Panc1 (cell line): Measurements from ENCODE around the gene MBNL2. TPM values are rescaled to one million over a fixed set of nuclear protein-coding genes. Genes with fewer than 3 reads are reported as not detected.

ENCODE experiments used
- ATAC-seq: fragments of 200-7000 bp; cut with Tn5 transposase; 2 replicates; pipeline ENCODE4 v1.9.1; 2020; ENCODE audit warnings: mild to moderate bottlenecking, moderate library complexity
- BruUV-seq: library from RNA; stranded (reverse); fragments of 400-500 nt; replicated peaks from 2 replicates; lab custom pipeline; 2021; lab: Mats Ljungman, UMichigan
- CTCF ChIA-PET: fragments of 300-600 bp; sonication (Branson Sonifier 250); formaldehyde crosslinking; loops from one replicate; lab custom pipeline; 2022; ENCODE audit warnings: antibody characterized with exemption; lab: Charles Lee
- POLR2A ChIA-PET: fragments of 300-600 bp; sonication (Branson Sonifier 250); formaldehyde crosslinking; loops from one replicate; lab custom pipeline; 2022; ENCODE audit warnings: antibody characterized with exemption; lab: Charles Lee
- DNase-seq: peaks from one replicate; pipeline ENCODE4 v3.0.0-alpha.2; 2010; ENCODE audit warnings: low read depth, low spot score
- H3K27ac ChIP-seq: 2 replicates; pipeline ENCODE4 v1.5.1; 2011; ENCODE audit warnings: mild to moderate bottlenecking, low read length, inconsistent platforms
- H3K27me3 ChIP-seq: fragments of 200-500 bp; sonication (Bioruptor generic); 2 replicates; pipeline ENCODE4 v1.6.0; 2014; ENCODE audit warnings: low read length, inconsistent platforms; ENCODE audit not compliant: control insufficient read depth, insufficient read depth
- H3K36me3 ChIP-seq: fragments of 200-500 bp; sonication (Bioruptor generic); 2 replicates; pipeline ENCODE4 v1.5.1; 2014; ENCODE audit warnings: inconsistent platforms, mild to moderate bottlenecking, low read length, moderate library complexity; ENCODE audit not compliant: control insufficient read depth, insufficient read depth
- H3K4me1 ChIP-seq: 2 replicates; pipeline ENCODE4 v1.5.1; 2011; ENCODE audit warnings: inconsistent platforms, mild to moderate bottlenecking, low read length, moderate library complexity; ENCODE audit not compliant: control insufficient read depth, insufficient read depth
- H3K4me3 ChIP-seq, 2 experiments: 2 replicates each; pipeline ENCODE4 v1.5.1; 2011 to 2012; ENCODE audit warnings: low read depth in 2 of 2, low read length in 2 of 2, mild to moderate bottlenecking in 2 of 2, inconsistent platforms in 1 of 2, moderate library complexity in 1 of 2
- H3K9me3 ChIP-seq: fragments of 200-500 bp; sonication (Bioruptor generic); 2 replicates; pipeline ENCODE4 v1.5.1; 2014; ENCODE audit warnings: low read depth, mild to moderate bottlenecking, inconsistent platforms, low read length, moderate library complexity; ENCODE audit not compliant: control insufficient read depth, insufficient read depth
- CTCF ChIP-seq: fragments of 450-650 bp; IDR thresholded peaks from 2 replicates; pipeline ENCODE4 v1.5.1; 2017; ENCODE audit warnings: mild to moderate bottlenecking
- POLR2AphosphoS5 ChIP-seq: IDR thresholded peaks from 2 replicates; pipeline ENCODE4 v1.6.1; 2012; ENCODE audit warnings: mild to moderate bottlenecking, low read depth, low read length, moderate library complexity
- REST ChIP-seq, 2 experiments: IDR thresholded peaks; 2 replicates each; pipeline ENCODE4 v1.6.1; 2011 to 2012; ENCODE audit warnings: low read depth in 2 of 2, control low read depth in 1 of 2, low read length in 1 of 2, mild to moderate bottlenecking in 1 of 2, moderate library complexity in 1 of 2; ENCODE audit not compliant: insufficient read depth in 1 of 2
- SIN3A ChIP-seq: IDR thresholded peaks from 2 replicates; pipeline ENCODE4 v1.6.1; 2012; ENCODE audit warnings: low read depth, mild to moderate bottlenecking, low read length, moderate library complexity, borderline replicate concordance; ENCODE audit not compliant: insufficient read depth
- TCF7L2 ChIP-seq: IDR thresholded peaks from 2 replicates; pipeline ENCODE4 v1.6.1; 2011; ENCODE audit warnings: mild to moderate bottlenecking, low read depth, low read length, inconsistent platforms
- in situ Hi-C: cut with HindIII; loops from 2 replicates; pipeline ENCODE4 v1.10.0; 2016; ENCODE audit warnings: low sequenced_read_pairs, low pct_unique_long_range_greater_than_20kb
- intact Hi-C: fragments of 100-400 bp; cut with micrococcal nuclease; formaldehyde crosslinking; loops from one replicate; pipeline ENCODE4 v1.10.0; 2022; ENCODE audit not compliant: unreplicated experiment
- total RNA-seq: library from RNA; stranded (reverse); gene quantifications from one replicate; pipeline ENCODE4 v1.2.1, GENCODE V29; 2021; ENCODE audit not compliant: unreplicated experiment

The MBNL2 gene
- total RNA-seq, 1 experiment from 2014 or later: 103 TPM

- Histone ChIP-seq H3K27me3 (no peaks in the 10 kb centered on the region), H3K4me3 (no peak overlapping the region), H3K9me3 (no peaks in the 10 kb centered on the region), H3K27ac (peak overlapping the region; percentile 99), H3K36me3 (no peaks in the 10 kb centered on the region; the same call in 1 of the 2 replicates), H3K4me1 (peaks cover 96% of the 10 kb centered on the region)
- BruUV-seq: no TSS peak
- ATAC-seq (no peak), DNase-seq (no peak)
- ChIA-PET CTCF (no interaction called here), POLR2A (no interaction called here)
- intact Hi-C loops (no loop called here), in situ Hi-C loops (no loop called here)
- TF ChIP-seq SIN3A (no peak), POLR2AphosphoS5 (no peak), REST (IDR thresholded peaks at IDR 0.05; ENCODE audit: insufficient read depth in 1 of 2, low read depth in 2 of 2, low read length in 1 of 2) (no peak), CTCF (no peak), TCF7L2 (no peak)
These were observed 63.3 kb downstream of the MBNL2 start for GRCh38 chr13:97285221-97285955.

GRCh38 chr13:97286317-97287046, 64.3 kb downstream of the MBNL2 start:
- Histone ChIP-seq H3K27me3 (no peaks in the 10 kb centered on the region), H3K4me3 (no peak overlapping the region), H3K36me3 (no peaks in the 10 kb centered on the region; the same call in 1 of the 2 replicates), H3K9me3 (no peaks in the 10 kb centered on the region), H3K27ac (peak overlapping the region; percentile 99), H3K4me1 (peaks cover 90% of the 10 kb centered on the region)
- TF ChIP-seq REST (IDR thresholded peaks at IDR 0.05; ENCODE audit: insufficient read depth in 1 of 2, low read depth in 2 of 2, low read length in 1 of 2) (no peak), POLR2AphosphoS5 (no peak), TCF7L2 (no peak), CTCF (no peak), SIN3A (no peak)
- DNase-seq (no peak), ATAC-seq (peak; percentile 40; the same call in 1 of the 2 replicates)
- CTCF ChIA-PET: no interaction called here
- intact Hi-C loops: no loop called here
- no TSS peak for BruUV-seq
- POLR2A ChIA-PET: no interaction called here
- in situ Hi-C loops: no loop called here
